D721Med (cell line): Measurements from ENCODE around the gene EIF6.

Source experiments
- DNase-seq: peaks from one replicate; pipeline ENCODE4 v3.0.0; 2011; ENCODE audit warnings: low spot score; ENCODE audit not compliant: insufficient read length
- FAIRE-seq: peaks from 2 replicates; lab custom pipeline; 2011; peaks lifted over from hg19 to GRCh38; lab: Jason Lieb, UNC
- TF ChIP-seq, protein P1 (sequence below): IDR thresholded peaks from 2 replicates; pipeline ENCODE4 v1.5.1; 2012; ENCODE audit warnings: mild to moderate bottlenecking, control low read depth; ENCODE audit not compliant: insufficient read depth; ENCODE audit errors: missing control alignments

The EIF6 gene

DNA sequence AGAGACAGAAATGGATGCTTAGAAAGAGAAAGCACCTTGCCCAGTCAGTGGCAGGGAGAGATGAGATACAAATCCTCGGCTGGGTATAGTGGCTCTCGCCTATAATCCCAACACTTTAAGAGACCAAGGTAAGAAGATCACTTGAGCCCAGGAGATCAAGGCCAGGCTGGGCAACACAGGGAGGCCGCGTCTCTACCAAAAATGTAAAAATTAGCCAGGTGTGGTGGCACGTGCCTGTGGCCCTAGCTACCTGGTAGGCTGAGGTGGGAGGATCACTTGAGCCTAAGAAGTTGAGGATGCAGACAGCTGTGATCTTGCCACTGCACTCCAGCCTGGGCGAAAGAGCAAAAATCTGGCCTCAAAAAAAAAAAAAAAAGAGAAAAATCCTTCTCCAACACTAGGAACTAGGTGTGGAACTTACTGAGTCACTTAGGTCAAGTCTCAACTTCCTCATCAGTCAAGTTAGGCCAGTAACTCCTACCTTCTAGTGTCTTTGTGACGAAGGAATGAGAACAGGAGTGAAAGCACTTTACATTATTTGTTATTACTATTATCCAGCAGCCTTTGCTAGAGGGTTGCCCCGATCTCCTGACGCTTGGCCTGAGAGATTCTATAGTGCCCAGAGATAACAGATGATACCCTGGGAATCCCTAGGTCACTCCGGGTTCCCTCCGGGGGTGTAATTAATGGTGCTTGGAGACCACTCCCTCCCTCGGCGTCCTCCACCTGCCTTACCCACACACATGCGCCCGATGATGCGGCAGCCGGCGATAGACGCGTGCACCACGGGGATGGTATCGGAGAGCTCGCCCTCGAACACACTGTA is 918 bp downstream of the EIF6 start:
- FAIRE-seq (no peak), DNase-seq (no peak)
- TF ChIP-seq, protein P1, sequence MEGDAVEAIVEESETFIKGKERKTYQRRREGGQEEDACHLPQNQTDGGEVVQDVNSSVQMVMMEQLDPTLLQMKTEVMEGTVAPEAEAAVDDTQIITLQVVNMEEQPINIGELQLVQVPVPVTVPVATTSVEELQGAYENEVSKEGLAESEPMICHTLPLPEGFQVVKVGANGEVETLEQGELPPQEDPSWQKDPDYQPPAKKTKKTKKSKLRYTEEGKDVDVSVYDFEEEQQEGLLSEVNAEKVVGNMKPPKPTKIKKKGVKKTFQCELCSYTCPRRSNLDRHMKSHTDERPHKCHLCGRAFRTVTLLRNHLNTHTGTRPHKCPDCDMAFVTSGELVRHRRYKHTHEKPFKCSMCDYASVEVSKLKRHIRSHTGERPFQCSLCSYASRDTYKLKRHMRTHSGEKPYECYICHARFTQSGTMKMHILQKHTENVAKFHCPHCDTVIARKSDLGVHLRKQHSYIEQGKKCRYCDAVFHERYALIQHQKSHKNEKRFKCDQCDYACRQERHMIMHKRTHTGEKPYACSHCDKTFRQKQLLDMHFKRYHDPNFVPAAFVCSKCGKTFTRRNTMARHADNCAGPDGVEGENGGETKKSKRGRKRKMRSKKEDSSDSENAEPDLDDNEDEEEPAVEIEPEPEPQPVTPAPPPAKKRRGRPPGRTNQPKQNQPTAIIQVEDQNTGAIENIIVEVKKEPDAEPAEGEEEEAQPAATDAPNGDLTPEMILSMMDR: no peak

DNA sequence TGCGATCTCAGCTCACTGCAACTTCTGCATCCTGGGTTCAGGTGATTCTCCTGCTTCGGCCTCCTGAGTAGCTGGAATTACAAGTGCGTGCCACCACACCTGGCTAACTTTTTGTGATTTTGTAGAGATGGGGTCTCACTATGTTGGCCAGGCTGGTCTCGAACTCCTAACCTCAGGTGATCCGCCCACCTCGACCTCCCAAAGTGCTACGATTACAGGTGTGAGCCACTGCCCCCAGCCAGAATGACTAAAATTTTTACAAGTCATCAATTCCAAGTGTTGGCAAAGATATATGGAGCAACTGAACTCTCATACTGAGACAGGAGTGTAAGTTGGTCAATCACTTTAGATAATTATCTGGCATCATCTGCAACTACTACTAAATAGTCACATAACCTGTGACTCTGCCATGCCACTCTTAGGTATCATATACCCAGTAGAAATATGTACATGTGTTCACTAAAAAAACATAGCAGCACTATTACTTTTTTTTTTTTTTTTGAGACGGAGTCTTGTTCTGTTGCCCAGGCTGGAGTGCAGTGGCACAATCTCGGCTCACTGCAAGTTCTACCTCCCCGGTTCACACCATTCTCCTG is 3.0 kb downstream of the EIF6 start:
- FAIRE-seq: no peak
- TF ChIP-seq, protein P1: no peak
- no peak for DNase-seq

GRCh38 chr20:35280523-35280922 is 4.0 kb downstream of the EIF6 start:
- FAIRE-seq (no peak), DNase-seq (no peak)
- TF ChIP-seq, protein P1: no peak

- FAIRE-seq: no peak
- TF ChIP-seq, protein P1: no peak
- no peak for DNase-seq
Observed at GRCh38 chr20:35279533-35280174, 4.9 kb downstream of the EIF6 start.

- TF ChIP-seq, protein P1: no peak
- FAIRE-seq: no peak
- no peak for DNase-seq
Observed at GRCh38 chr20:35279040-35279439, 5.5 kb downstream of the EIF6 start.

- FAIRE-seq: no peak
- peak; percentile 89 for DNase-seq
- TF ChIP-seq, protein P1: peak; percentile 15
Observed at GRCh38 chr20:35277531-35278395, 6.8 kb downstream of the EIF6 start, which contains the start of gene MMP24OS. Gene MMP24OS, minus strand, starts transcription at chr20:35278122. Its CDS starts 193 bp downstream, at chr20:35277929.
